DND-41 (cell line): Measurements from ENCODE around the gene TAF6.

ENCODE experiments used
- CTCF ChIP-seq: IDR thresholded peaks from 2 replicates; pipeline ENCODE4 v1.5.1; 2012; ENCODE audit warnings: borderline replicate concordance, low read length, moderate library complexity, mild to moderate bottlenecking; ENCODE audit not compliant: poor library complexity, severe bottlenecking; ENCODE audit errors: extremely low read depth
- EZH2 ChIP-seq: IDR thresholded peaks from 3 replicates; pipeline ENCODE4 v1.6.1; 2012; ENCODE audit warnings: borderline replicate concordance, low read depth, mild to moderate bottlenecking, moderate library complexity, low read length, inconsistent platforms; ENCODE audit not compliant: severe bottlenecking

- TF ChIP-seq CTCF (no peak), EZH2 (no peak)
Observed at GRCh38 chr7:100166970-100167911, 48.1 kb upstream of the TAF6 start.
